GM23338 (cell line): Measurements from ENCODE around the gene TMEM212.

Experiments used
- CTCF ChIP-seq, 2 experiments: fragments of 200-600 bp in 1 of 2; sonication (generic) in 1 of 2; conservative IDR thresholded peaks; 2 replicates each; pipeline versions ENCODE4 v1.5.1 to v1.6.1; 2016 to 2017; ENCODE audit warnings: antibody characterized with exemption in 2 of 2, low read depth in 2 of 2, mild to moderate bottlenecking in 2 of 2, moderate library complexity in 1 of 2
- EZH2phosphoT487 ChIP-seq: fragments of 200-600 bp; sonication (generic); IDR thresholded peaks from one replicate; pipeline ENCODE4 v1.8.1; 2018; ENCODE audit warnings: antibody characterized with exemption; ENCODE audit not compliant: unreplicated experiment

- no peak for TF ChIP-seq CTCF (conservative IDR thresholded peaks at IDR 0.05; ENCODE audit: low read depth in 2 of 2)
- no peak for TF ChIP-seq EZH2phosphoT487
Measured at GRCh38 chr3:171834461-171834801, 8.7 kb upstream of the TMEM212 start.
